Heart right ventricle (tissue), 16 donors: ENCODE measurements around the gene INA. TPM values are rescaled to one million over a fixed set of nuclear protein-coding genes. Genes with fewer than 3 reads are reported as not detected.
"Not testable (repeated sequence)": the region's sequence is repeated elsewhere in the genome, so short reads cannot be mapped to it uniquely, and the experiment has no call there.

Experiments
- ATAC-seq, 8 donors: fragments of 200-7000 bp; cut with Tn5 transposase; one replicate each; pipeline ENCODE4 v1.9.1; 2020; ENCODE audit warnings: mild to moderate bottlenecking in 8 of 8, moderate library complexity in 8 of 8, moderate number of reproducible peaks in 1 of 8
- DNase-seq, 2 donors: peaks; one replicate each; pipeline ENCODE4 v3.0.0-alpha.2; 2020
- H3K27ac ChIP-seq, 10 donors: fragments of 200-600 bp; sonication (generic) in 2 of 10; one replicate each; pipeline versions ENCODE4 v1.5.0 to v1.8.0; 2020 to 2022; ENCODE audit warnings: mild to moderate bottlenecking in 3 of 10
- H3K27me3 ChIP-seq, 7 donors: fragments of 200-600 bp; one replicate each; pipeline ENCODE4 v1.8.0; 2021 to 2022; ENCODE audit warnings: mild to moderate bottlenecking in 2 of 7
- H3K36me3 ChIP-seq, 9 donors: fragments of 200-600 bp; sonication (generic) in 1 of 9; one replicate each; pipeline versions ENCODE4 v1.5.0 to v1.8.0; 2020 to 2022; ENCODE audit warnings: mild to moderate bottlenecking in 2 of 9
- H3K4me1 ChIP-seq, 9 donors: fragments of 200-600 bp; sonication (generic) in 1 of 9; one replicate each; pipeline versions ENCODE4 v1.5.0 to v1.8.0; 2020 to 2022; ENCODE audit warnings: mild to moderate bottlenecking in 4 of 9
- H3K4me3 ChIP-seq, 10 donors: fragments of 200-600 bp; sonication (generic) in 2 of 10; one replicate each; pipeline versions ENCODE4 v1.5.0 to v1.8.0; 2020 to 2022; ENCODE audit warnings: mild to moderate bottlenecking in 7 of 10, moderate library complexity in 2 of 10
- H3K9me3 ChIP-seq, 11 donors: fragments of 200-600 bp in 10 of 11; sonication (generic) in 2 of 11; one replicate each; pipeline versions ENCODE4 v1.5.0 to v1.8.0; 2013 to 2022; ENCODE audit warnings: mild to moderate bottlenecking in 2 of 11, control low read depth in 1 of 11, moderate library complexity in 1 of 11
- WGBS, 2 donors: extraction: QIAGEN DNeasy Blood & Tissue Kit; methylation state at CpG; one replicate each; pipeline ENCODE4 v1.1.7; 2013; ENCODE audit warnings: inconsistent platforms in 1 of 2; 5-methylcytosine and 5-hydroxymethylcytosine counted together
- intact Hi-C, 10 donors: fragments of 100-400 bp; cut with DNase I; formaldehyde crosslinking; loops; one replicate each; pipeline versions ENCODE4 v1.11.1 to v1.14.2; 2022
- polyA plus RNA-seq, 2 donors: library from polyadenylated mRNA; stranded (reverse); fragments of 200-250 nt; gene quantifications; one replicate each; pipeline ENCODE4 v1.2.3, GENCODE V29; 2013
- total RNA-seq, 10 donors: library from RNA; stranded (reverse); fragmentation: NEBNext Ultra II Directional in 3 of 10; extraction: Animal tissue kit (Norgen Biotek cat#: 25700) in 3 of 10; gene quantifications; one replicate each; pipeline versions ENCODE4 v1.2.1 to v1.2.4, GENCODE V29; 2021 to 2023
- TF ChIP-seq, protein P1 (sequence below), 9 donors: fragments of 200-600 bp; sonication (generic) in 2 of 9; IDR thresholded peaks; one replicate each; pipeline versions ENCODE4 v1.5.0 to v1.8.0; 2021 to 2022; ENCODE audit warnings: antibody characterized with exemption in 9 of 9, mild to moderate bottlenecking in 5 of 9, moderate library complexity in 1 of 9
- donor health status: Arrhythmogenic right ventricular cardiomyopathy.
- donor health status: ischemic (EF 13 %, LVEDD 7.1; RV severe dilation, severe dysfunction).
- donor health status: healthy with polysubstance abuse.
- donor health status: DM: no; HTN: yes; CAD: no.
- donor health status: DM: no; HTN: no; CAD: no.
- donor health status: ischemic (EF 25% LVEDD 6.9; RV normal size, moderate dysfunction).
- donor health status: ischemic (EF 25% LVEDD 5.7; RV mildly dilated, moderate dysfunction).
- donor health status: healthy.
- donor health status: DM: yes; HTN: yes; CAD: no.
- donor health status: Ischemic cardiomyopathy.
- donor health status: ischemic (EF 35%, LVEDD 5.7; RV mildly dilated, moderate dysfunction).
- donor health status: nonischemic (EF 11% LVEDD 7.7; RV severe dilation, severe dysfunction).
- donor health status: DM: yes; HTN: yes; CAD: no.
- donor health status: PGD.
- donor health status: ischemic (EF 29% LVEDD 5.4; RV normal size, mild dysfunction).
- donor health status: nonischemic (EF 23%, LVEDD 6.1; RV moderate dilation, normal function).

Gene INA
- total and polyA plus RNA-seq, 12 donors = 0.01 TPM; not detected in 11

DNA sequence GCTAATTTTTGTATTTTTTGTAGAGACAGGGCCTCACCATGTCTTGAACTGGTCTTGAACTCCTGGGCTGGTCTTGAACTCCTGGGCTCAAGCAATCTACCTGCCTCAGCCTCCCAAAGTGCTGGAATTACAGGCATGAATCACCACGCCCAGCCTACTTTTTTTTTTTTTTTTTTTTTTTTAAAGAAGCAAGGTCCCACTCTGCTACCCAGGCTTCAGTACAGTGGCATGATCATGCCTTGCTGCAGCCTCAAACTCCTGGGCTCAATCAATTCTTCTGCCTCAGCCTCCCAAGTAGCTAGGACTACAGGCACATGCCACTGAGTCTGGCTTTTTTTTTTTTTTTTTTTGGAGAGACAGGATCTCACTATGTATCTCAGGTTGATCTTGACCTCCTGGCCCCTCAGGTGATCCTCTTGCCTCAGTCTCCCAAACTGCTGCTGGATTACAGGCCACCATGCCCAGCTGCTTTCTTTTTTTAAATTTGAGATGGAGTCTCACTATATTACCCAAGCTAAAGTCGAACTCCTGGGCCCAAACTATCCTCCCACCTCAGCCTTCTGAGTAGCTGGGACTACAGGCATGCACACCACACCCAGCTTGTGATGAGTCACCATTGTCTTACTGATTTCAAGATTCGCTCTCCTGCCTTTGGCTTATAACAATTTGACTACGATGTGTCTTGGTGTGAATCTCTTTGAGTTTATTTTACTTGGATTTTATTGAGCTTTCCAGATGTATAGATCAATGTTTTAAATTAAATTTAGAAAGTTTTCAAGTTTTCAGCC, 22.2 kb upstream of the INA start:
- intact Hi-C loops = loop anchor here in 1 of 10 donors (10.0 kb wide), 1 partner anchor 530 kb away; no protein-coding TSS in a partner anchor
- no peak for ATAC-seq
- Histone ChIP-seq H3K36me3 (no peaks in the 10 kb centered on the region), H3K9me3 (peaks cover 0 to 4% (median 0%) of the 10 kb centered on the region in 11 donors), H3K27me3 (no peaks in the 10 kb centered on the region), H3K27ac (no peak overlapping the region), H3K4me3 (no peak overlapping the region), H3K4me1 (no peaks in the 10 kb centered on the region)
- DNase-seq = no peak
- 51 to 75% methylated on average over 4 of the region's 4 CpGs for WGBS, 2 donors
- TF ChIP-seq, protein P1, sequence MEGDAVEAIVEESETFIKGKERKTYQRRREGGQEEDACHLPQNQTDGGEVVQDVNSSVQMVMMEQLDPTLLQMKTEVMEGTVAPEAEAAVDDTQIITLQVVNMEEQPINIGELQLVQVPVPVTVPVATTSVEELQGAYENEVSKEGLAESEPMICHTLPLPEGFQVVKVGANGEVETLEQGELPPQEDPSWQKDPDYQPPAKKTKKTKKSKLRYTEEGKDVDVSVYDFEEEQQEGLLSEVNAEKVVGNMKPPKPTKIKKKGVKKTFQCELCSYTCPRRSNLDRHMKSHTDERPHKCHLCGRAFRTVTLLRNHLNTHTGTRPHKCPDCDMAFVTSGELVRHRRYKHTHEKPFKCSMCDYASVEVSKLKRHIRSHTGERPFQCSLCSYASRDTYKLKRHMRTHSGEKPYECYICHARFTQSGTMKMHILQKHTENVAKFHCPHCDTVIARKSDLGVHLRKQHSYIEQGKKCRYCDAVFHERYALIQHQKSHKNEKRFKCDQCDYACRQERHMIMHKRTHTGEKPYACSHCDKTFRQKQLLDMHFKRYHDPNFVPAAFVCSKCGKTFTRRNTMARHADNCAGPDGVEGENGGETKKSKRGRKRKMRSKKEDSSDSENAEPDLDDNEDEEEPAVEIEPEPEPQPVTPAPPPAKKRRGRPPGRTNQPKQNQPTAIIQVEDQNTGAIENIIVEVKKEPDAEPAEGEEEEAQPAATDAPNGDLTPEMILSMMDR (IDR thresholded peaks at IDR 0.05) = no peak

DNA sequence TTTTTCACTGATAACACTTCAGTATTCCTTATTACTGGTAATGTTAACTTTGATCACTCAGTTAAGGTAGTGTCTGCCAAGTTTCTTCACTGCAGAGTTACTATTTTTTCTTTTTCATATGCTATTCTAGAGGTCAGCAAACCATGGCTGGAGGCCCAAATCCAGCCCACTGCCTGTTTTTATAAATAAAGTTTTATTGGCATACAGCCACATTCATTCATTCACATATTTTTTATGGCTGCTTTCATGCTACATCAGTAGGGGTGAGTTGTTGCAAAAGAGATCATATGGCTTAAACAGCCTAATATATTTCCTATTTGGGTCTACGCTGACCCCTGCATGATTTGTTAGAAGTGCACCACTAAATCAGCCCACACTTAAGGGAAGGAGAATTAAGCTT, 20.3 kb upstream of the INA start:
- Histone ChIP-seq H3K4me3 (no peak overlapping the region), H3K27ac (no peak overlapping the region), H3K36me3 (no peaks in the 10 kb centered on the region), H3K27me3 (peaks cover 0 to 3% (median 0%) of the 10 kb centered on the region in 7 donors), H3K9me3 (peaks cover 0 to 6% (median 0%) of the 10 kb centered on the region in 11 donors), H3K4me1 (no peaks in the 10 kb centered on the region)
- TF ChIP-seq, protein P1 (IDR thresholded peaks at IDR 0.05) = no peak
- intact Hi-C loops = loop anchor here in 1 of 10 donors (10.0 kb wide), 1 partner anchor 532 kb away; no protein-coding TSS in a partner anchor
- ATAC-seq = no peak
- 94 to 95% methylated on average over 1 of the region's 1 CpG for WGBS, 2 donors
- DNase-seq = no peak

DNA sequence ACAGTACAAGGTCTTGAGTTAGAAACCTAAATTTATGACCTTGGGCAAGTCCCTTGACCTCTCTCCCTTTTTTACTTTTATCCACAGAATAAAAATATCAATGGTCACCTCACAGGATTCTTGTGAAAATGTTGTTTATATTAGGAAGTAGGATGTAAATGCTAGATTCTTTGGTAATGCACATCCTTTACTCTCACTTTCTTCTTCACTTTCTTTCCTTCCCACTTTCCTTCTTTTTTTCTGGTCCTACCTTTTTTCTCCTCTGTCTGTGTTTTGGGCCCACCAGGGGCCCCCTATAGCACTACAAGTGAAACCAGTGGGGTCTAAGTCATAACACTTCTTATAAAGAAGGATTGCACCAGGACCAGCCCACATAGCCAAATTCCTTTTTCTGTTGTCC, 19.1 kb upstream of the INA start:
- no peak for ATAC-seq
- Histone ChIP-seq H3K27me3 (peaks cover 0 to 13% (median 1%) of the 10 kb centered on the region in 7 donors), H3K4me1 (no peaks in the 10 kb centered on the region), H3K27ac (no peak overlapping the region), H3K9me3 (peaks cover 0 to 6% (median 0%) of the 10 kb centered on the region in 11 donors), H3K36me3 (no peaks in the 10 kb centered on the region), H3K4me3 (no peak overlapping the region)
- TF ChIP-seq, protein P1 (IDR thresholded peaks at IDR 0.05) = no peak
- intact Hi-C loops = loop anchor here in 1 of 10 donors (10.0 kb wide), 1 partner anchor 533 kb away; no protein-coding TSS in a partner anchor
- DNase-seq = no peak

DNA sequence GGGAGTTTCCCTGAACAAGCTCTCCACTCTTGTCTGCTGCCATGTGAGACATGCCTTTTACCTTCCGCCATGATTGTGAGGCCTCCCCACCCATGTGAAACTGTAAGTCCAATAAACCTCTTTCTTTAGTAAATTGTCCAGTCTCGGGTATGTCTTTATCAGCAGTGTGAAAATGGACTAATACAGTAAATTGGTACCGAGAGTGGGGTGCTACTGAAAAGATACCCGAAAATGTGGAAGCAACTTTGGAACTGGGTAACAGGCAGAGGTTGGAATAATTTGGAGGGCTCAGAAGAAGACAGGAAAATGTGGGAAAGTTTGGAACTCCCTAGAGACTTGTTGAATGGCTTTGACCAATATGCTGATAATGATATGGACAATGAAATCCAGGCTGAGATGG, 18.0 kb upstream of the INA start:
- not testable (repeated sequence) for DNase-seq, H3K4me3 ChIP-seq, H3K36me3 ChIP-seq, H3K9me3 ChIP-seq, ATAC-seq, H3K27ac ChIP-seq, H3K4me1 ChIP-seq
- peaks cover 0 to 24% (median 4%) of the 10 kb centered on the region in 7 donors for H3K27me3 ChIP-seq
- intact Hi-C loops = loop anchor here in 1 of 10 donors (10.0 kb wide), 1 partner anchor 534 kb away; no protein-coding TSS in a partner anchor
- 87 to 91% methylated on average over 4 of the region's 4 CpGs for WGBS, 2 donors

DNA sequence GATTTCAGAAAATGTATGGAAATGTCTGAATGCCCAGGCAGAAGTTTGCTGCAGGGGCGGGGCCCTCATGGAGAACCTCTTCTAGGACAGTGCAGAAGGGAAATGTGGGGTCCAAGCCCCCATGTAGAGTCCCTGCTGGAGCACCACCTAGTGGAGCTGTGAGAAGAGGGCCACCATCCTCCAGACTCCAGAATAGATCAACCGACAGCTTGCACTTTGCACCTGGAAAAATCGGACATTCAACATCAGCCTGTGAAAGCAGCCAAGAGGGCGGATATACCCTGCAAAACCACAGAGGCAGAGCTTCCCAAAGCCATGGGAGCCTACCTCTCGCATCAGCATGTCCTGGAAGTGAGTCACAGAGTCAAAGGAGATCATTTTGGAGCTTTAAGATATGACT, 16.9 kb upstream of the INA start:
- DNase-seq = no peak
- ATAC-seq = no peak
- Histone ChIP-seq H3K4me1 (no peaks in the 10 kb centered on the region), H3K27me3 (peaks cover 0 to 28% (median 10%) of the 10 kb centered on the region in 7 donors), H3K9me3 (peaks cover 0 to 6% (median 0%) of the 10 kb centered on the region in 11 donors), H3K36me3 (no peaks in the 10 kb centered on the region), H3K4me3 (no peak overlapping the region), H3K27ac (no peak overlapping the region)
- intact Hi-C loops = loop anchor here in 1 of 10 donors (10.0 kb wide), 1 partner anchor 535 kb away; no protein-coding TSS in a partner anchor
- TF ChIP-seq, protein P1 (IDR thresholded peaks at IDR 0.05) = no peak
- 82 to 84% methylated on average over 5 of the region's 5 CpGs for WGBS, 2 donors
